HCT116 (cell line): Measurements from ENCODE around the gene HIVEP3. TPM values are rescaled to one million over a fixed set of nuclear protein-coding genes. Genes with fewer than 3 reads are reported as not detected.

Experiments
- ATAC-seq: fragments of 200-7000 bp; cut with Tn5 transposase; 2 replicates; pipeline ENCODE4 v1.9.1; 2020; ENCODE audit warnings: mild to moderate bottlenecking, moderate library complexity
- BruUV-seq: library from RNA; stranded (reverse); fragments of 400-500 nt; replicated peaks from 2 replicates; lab custom pipeline; 2021; lab: Mats Ljungman, UMichigan
- CTCF ChIA-PET: fragments of 300-600 bp; sonication (Branson Sonifier 250); formaldehyde crosslinking; loops from one replicate; lab custom pipeline; 2021; ENCODE audit warnings: antibody characterized with exemption; lab: Charles Lee
- POLR2A ChIA-PET: fragments of 300-600, 350-600 bp; sonication (Branson Sonifier 250); formaldehyde crosslinking; loops from one replicate; lab custom pipeline; 2021; ENCODE audit warnings: antibody characterized with exemption; lab: Charles Lee
- RAD21 ChIA-PET, 2 experiments: fragments of 300-600 bp; sonication (Branson Sonifier 250); formaldehyde crosslinking; loops; one replicate each; lab custom pipeline; 2023; ENCODE audit warnings: low total read pairs in 2 of 2; ENCODE audit not compliant: uncharacterized antibody in 2 of 2, unreplicated experiment in 2 of 2, low non-redundant PET in 1 of 2; lab: Charles Lee
- DNase-seq: peaks from one replicate; pipeline ENCODE4 v3.0.0-alpha.2; 2010; ENCODE audit warnings: low read depth, low spot score
- H2AFZ ChIP-seq: fragments of 200-600 bp; shearing (Covaris generic), sonication (generic); 2 replicates; pipeline ENCODE4 v1.6.1; 2017; ENCODE audit warnings: low read depth, mixed run types, mixed read lengths, antibody characterized with exemption, low read length; ENCODE audit not compliant: poor library complexity, severe bottlenecking
- H3K27ac ChIP-seq: 2 replicates; pipeline ENCODE4 v1.5.1; 2012; ENCODE audit warnings: low read depth, low read length
- H3K27me3 ChIP-seq: fragments of 200-600 bp; sonication (generic); 2 replicates; pipeline ENCODE4 v1.6.1; 2016; ENCODE audit warnings: mixed run types, low read length, mixed read lengths; ENCODE audit not compliant: insufficient read depth
- H3K36me3 ChIP-seq, 2 experiments: fragments of 200-500 bp in 1 of 2; fragments of 200-600 bp in 1 of 2; sonication (Bioruptor generic) in 1 of 2; sonication (generic) in 1 of 2; 2 replicates each; pipeline versions ENCODE4 v1.5.1 to v1.6.1; 2014 to 2016; ENCODE audit warnings: low read length in 2 of 2, inconsistent platforms in 1 of 2, mixed read lengths in 1 of 2, mixed run types in 1 of 2; ENCODE audit not compliant: insufficient read depth in 2 of 2, control insufficient read depth in 1 of 2
- H3K4me1 ChIP-seq, 2 experiments: fragments of 200-600 bp in 1 of 2; sonication (generic) in 1 of 2; 2 replicates each; pipeline versions ENCODE4 v1.5.1 to v1.6.1; 2012 to 2017; ENCODE audit warnings: low read length in 2 of 2, inconsistent platforms in 1 of 2, mild to moderate bottlenecking in 1 of 2, mixed read lengths in 1 of 2, mixed run types in 1 of 2, moderate library complexity in 1 of 2; ENCODE audit not compliant: insufficient read depth in 2 of 2, control insufficient read depth in 1 of 2
- H3K4me2 ChIP-seq: fragments of 200-600 bp; sonication (generic); 2 replicates; pipeline ENCODE4 v1.6.1; 2017; ENCODE audit warnings: mixed run types, low read length, mixed read lengths
- H3K4me3 ChIP-seq, 2 experiments: fragments of 200-600 bp in 1 of 2; sonication (generic) in 1 of 2; replicated peaks in 1 of 2; 2 replicates each; pipeline ENCODE4 v1.5.1; 2011 to 2016; ENCODE audit warnings: low read length in 2 of 2, control low read depth in 1 of 2, low read depth in 1 of 2, mild to moderate bottlenecking in 1 of 2, mixed read lengths in 1 of 2, mixed run types in 1 of 2
- H3K79me2 ChIP-seq: fragments of 200-600 bp; sonication (generic); 2 replicates; pipeline ENCODE4 v1.6.1; 2017; ENCODE audit warnings: mild to moderate bottlenecking, mixed run types, low read length, moderate library complexity, mixed read lengths; ENCODE audit not compliant: insufficient read depth
- H3K9ac ChIP-seq: fragments of 200-600 bp; sonication (generic); 2 replicates; pipeline ENCODE4 v1.6.1; 2016; ENCODE audit warnings: low read length, mixed read lengths
- H3K9me2 ChIP-seq: fragments of 200-600 bp; sonication (generic), shearing (Covaris generic); 2 replicates; pipeline ENCODE4 v1.6.1; 2017; ENCODE audit warnings: mixed run types, mild to moderate bottlenecking, moderate library complexity; ENCODE audit not compliant: insufficient read depth
- H3K9me3 ChIP-seq, 2 experiments: fragments of 200-500 bp in 1 of 2; fragments of 200-600 bp in 1 of 2; sonication (Bioruptor generic) in 1 of 2; sonication (generic) in 1 of 2; 2 replicates each; pipeline ENCODE4 v1.6.1; 2014 to 2017; ENCODE audit warnings: low read length in 2 of 2, mixed read lengths in 2 of 2, inconsistent platforms in 1 of 2, low read depth in 1 of 2, mild to moderate bottlenecking in 1 of 2, mixed run types in 1 of 2, moderate library complexity in 1 of 2; ENCODE audit not compliant: control insufficient read depth in 1 of 2, insufficient read depth in 1 of 2
- H4K20me1 ChIP-seq: fragments of 200-600 bp; sonication (generic), shearing (Covaris generic); 2 replicates; pipeline ENCODE4 v1.6.1; 2017; ENCODE audit warnings: mixed run types, mild to moderate bottlenecking, moderate library complexity; ENCODE audit not compliant: insufficient read depth
- ATF3 ChIP-seq: IDR thresholded peaks from 2 replicates; pipeline ENCODE4 v1.6.1; 2012
- CBX3 ChIP-seq: IDR thresholded peaks from 2 replicates; pipeline ENCODE4 v1.6.1; 2012; ENCODE audit warnings: low read depth
- CEBPB ChIP-seq: IDR thresholded peaks from 2 replicates; pipeline ENCODE4 v1.6.1; 2012; ENCODE audit warnings: low read depth
- CTCF ChIP-seq, 3 experiments: fragments of 200-600 bp in 1 of 3; sonication (generic) in 1 of 3; IDR thresholded peaks in 2 of 3; conservative IDR thresholded peaks in 1 of 3; 2 replicates each; pipeline ENCODE4 v1.5.1; 2012 to 2017; ENCODE audit warnings: low read depth in 2 of 3, low read length in 2 of 3, antibody characterized with exemption in 1 of 3, borderline replicate concordance in 1 of 3, control low read depth in 1 of 3, mild to moderate bottlenecking in 1 of 3, mixed read lengths in 1 of 3, mixed run types in 1 of 3, moderate library complexity in 1 of 3; ENCODE audit not compliant: insufficient read depth in 1 of 3
- ELF1 ChIP-seq: IDR thresholded peaks from 2 replicates; pipeline ENCODE4 v1.6.1; 2012; ENCODE audit warnings: low read depth, borderline replicate concordance
- POLR2A ChIP-seq: IDR thresholded peaks from 2 replicates; pipeline ENCODE4 v1.7.0; 2011; ENCODE audit warnings: borderline replicate concordance; ENCODE audit not compliant: insufficient read depth, insufficient read length; ENCODE audit errors: extremely low read depth
- POLR2AphosphoS5 ChIP-seq: IDR thresholded peaks from 2 replicates; pipeline ENCODE4 v1.6.1; 2011; ENCODE audit warnings: mild to moderate bottlenecking, low read depth, low read length, moderate library complexity
- SIN3A ChIP-seq: IDR thresholded peaks from 2 replicates; pipeline ENCODE4 v1.6.1; 2012; ENCODE audit warnings: low read depth
- SP1 ChIP-seq: IDR thresholded peaks from 2 replicates; pipeline ENCODE4 v1.6.1; 2012; ENCODE audit warnings: low read depth
- YY1 ChIP-seq: IDR thresholded peaks from 2 replicates; pipeline ENCODE4 v1.6.1; 2011; ENCODE audit warnings: low read length, low read depth, moderate library complexity, mild to moderate bottlenecking; ENCODE audit not compliant: insufficient replicate concordance; ENCODE audit errors: extremely low read depth
- intact Hi-C: fragments of 100-400 bp; cut with micrococcal nuclease; formaldehyde crosslinking; loops from 2 replicates; pipeline ENCODE4 v1.10.0; 2022
- total RNA-seq: library from RNA; stranded (reverse); gene quantifications from one replicate; pipeline ENCODE4 v1.2.1, GENCODE V29; 2021; ENCODE audit not compliant: unreplicated experiment

The HIVEP3 gene
- total RNA-seq, 1 experiment from 2014 or later: 7.1 TPM

GRCh38 chr1:41878911-41879310 is 39.8 kb downstream of the HIVEP3 start:
- peak; percentile 39 for ATAC-seq
- no peak overlapping the region for H2AFZ ChIP-seq
- ChIA-PET RAD21 (no interaction called here), POLR2A (no interaction called here), CTCF (no interaction called here)
- no peak for DNase-seq
- H4K20me1 ChIP-seq: no peaks in the 10 kb centered on the region
- no peak overlapping the region for H3K4me3 ChIP-seq
- TF ChIP-seq CEBPB (no peak), YY1 (no peak), CBX3 (no peak), ELF1 (no peak), POLR2AphosphoS5 (no peak), ATF3 (no peak), POLR2A (no peak), SP1 (no peak)
- H3K79me2 ChIP-seq: no peaks in the 10 kb centered on the region
- no peaks in the 10 kb centered on the region for H3K36me3 ChIP-seq
- H3K9ac ChIP-seq: no peak overlapping the region
- no peaks in the 10 kb centered on the region for H3K9me3 ChIP-seq
- no peak overlapping the region for H3K27ac ChIP-seq
- H3K9me2 ChIP-seq: no peaks in the 10 kb centered on the region
- no peak overlapping the region for H3K4me2 ChIP-seq
- BruUV-seq: TSS peak; percentile 66
- no peaks in the 10 kb centered on the region; the same call in 1 of the 2 replicates for H3K27me3 ChIP-seq
- intact Hi-C loops: no loop called here
- peaks cover 16 to 29% of the 10 kb centered on the region in 2 experiments; a peak in 3 of 4 replicates for H3K4me1 ChIP-seq

- TF ChIP-seq SIN3A: no peak
- 0 out of 6 replicates have a peak, but pooled peaks of 2 of the 3 experiments have one; percentile 0 to 11 for TF ChIP-seq CTCF (IDR thresholded peaks at IDR 0.05 in 2 of 3, conservative IDR thresholded peaks at IDR 0.05 in 1 of 3; ENCODE audit: borderline replicate concordance in 1 of 3, insufficient read depth in 1 of 3, low read depth in 2 of 3, low read length in 2 of 3)
- CTCF ChIA-PET: no interaction called here
- POLR2A ChIA-PET: no interaction called here
- H3K4me2 ChIP-seq: no peak overlapping the region
- H3K36me3 ChIP-seq: no peaks in the 10 kb centered on the region
- H2AFZ ChIP-seq: no peak overlapping the region
- no TSS peak for BruUV-seq
- no peaks in the 10 kb centered on the region for H3K9me3 ChIP-seq
- no peaks in the 10 kb centered on the region for H3K9me2 ChIP-seq
- RAD21 ChIA-PET: no interaction called here
- no peak overlapping the region for H3K9ac ChIP-seq
- H4K20me1 ChIP-seq: no peaks in the 10 kb centered on the region
- no peaks in the 10 kb centered on the region for H3K79me2 ChIP-seq
- no peak overlapping the region for H3K4me3 ChIP-seq
- DNase-seq (no peak), ATAC-seq (peak; percentile 38; the same call in 1 of the 2 replicates)
- no peaks in the 10 kb centered on the region; the same call in 1 of the 2 replicates for H3K27me3 ChIP-seq
- H3K4me1 ChIP-seq: peaks cover 16 to 29% of the 10 kb centered on the region in 2 experiments; a peak in 3 of 4 replicates
- no peak overlapping the region for H3K27ac ChIP-seq
- intact Hi-C loops: no loop called here
Measured at GRCh38 chr1:41878495-41878894, 40.2 kb downstream of the HIVEP3 start.
